ENCODE data around the gene ALX3. TPM values are rescaled to one million over a fixed set of nuclear protein-coding genes. Genes with fewer than 3 reads are reported as not detected.
"Not testable (repeated sequence)": the region's sequence is repeated elsewhere in the genome, so short reads cannot be mapped to it uniquely, and the experiment has no call there.

ALX3 gene
- total RNA-seq, 4 donors from 2014 or later = not detected

DNA sequence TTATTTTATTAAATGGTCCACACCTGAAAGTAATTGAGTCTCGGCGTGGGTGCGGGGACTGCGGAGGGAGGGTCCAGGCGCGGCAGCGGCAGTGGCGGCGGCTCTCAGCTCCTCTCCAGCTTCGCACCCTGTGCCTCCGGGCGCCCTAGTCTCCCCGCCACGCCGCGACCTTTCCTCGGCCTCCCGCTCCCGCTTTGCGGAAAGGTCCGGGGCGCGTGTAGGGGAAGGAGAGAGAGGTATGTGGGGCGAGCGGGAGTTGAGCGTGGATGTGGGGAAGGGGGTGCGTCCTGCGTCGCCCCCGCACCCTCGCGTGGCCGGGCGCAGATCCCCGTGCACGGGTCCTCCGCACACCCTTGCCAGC, 13.4 kb upstream of the ALX3 start:
- Histone ChIP-seq H3K4me1 (peaks cover 6 to 19% (median 10%) of the 10 kb centered on the region in 4 donors), H3K36me3 (no peaks in the 10 kb centered on the region), H3K4me3 (peak overlapping the region; percentile 57 to 79 (median 68)), H3K27me3 (peaks cover 49% of the 10 kb centered on the region), H3K27ac (peak overlapping the region; percentile 66 to 85 (median 78)), H3K9me3 (no peaks in the 10 kb centered on the region)
- WGBS, 2 donors (ENCODE audit: low coverage in 1 of 2) = 4% methylated on average over 37 of the region's 37 CpGs; no CpG with 5 or more reads in 1 of the 2 donors
- no peak for TF ChIP-seq EP300 (IDR thresholded peaks at IDR 0.05; ENCODE audit: low read depth)
- no peak for TF ChIP-seq POLR2A (IDR thresholded peaks at IDR 0.05)
- no peak for TF ChIP-seq POLR2AphosphoS5 (IDR thresholded peaks at IDR 0.05)
- TF ChIP-seq CTCF (IDR thresholded peaks at IDR 0.05) = no peak
- in situ Hi-C loops (cut with MboI; ENCODE audit: low pct_ligation_motif_present in 1 of 4, low pct_unique_long_range_greater_than_20kb in 1 of 4, low sequenced_read_pairs in 3 of 4) = no loop called here
- no peak for DNase-seq
- intact Hi-C loops (cut with DNase I; ENCODE audit: low total_unique reads) = loop anchor here (5.0 kb wide), 1 partner anchor 162 kb away; no protein-coding TSS in a partner anchor

DNA sequence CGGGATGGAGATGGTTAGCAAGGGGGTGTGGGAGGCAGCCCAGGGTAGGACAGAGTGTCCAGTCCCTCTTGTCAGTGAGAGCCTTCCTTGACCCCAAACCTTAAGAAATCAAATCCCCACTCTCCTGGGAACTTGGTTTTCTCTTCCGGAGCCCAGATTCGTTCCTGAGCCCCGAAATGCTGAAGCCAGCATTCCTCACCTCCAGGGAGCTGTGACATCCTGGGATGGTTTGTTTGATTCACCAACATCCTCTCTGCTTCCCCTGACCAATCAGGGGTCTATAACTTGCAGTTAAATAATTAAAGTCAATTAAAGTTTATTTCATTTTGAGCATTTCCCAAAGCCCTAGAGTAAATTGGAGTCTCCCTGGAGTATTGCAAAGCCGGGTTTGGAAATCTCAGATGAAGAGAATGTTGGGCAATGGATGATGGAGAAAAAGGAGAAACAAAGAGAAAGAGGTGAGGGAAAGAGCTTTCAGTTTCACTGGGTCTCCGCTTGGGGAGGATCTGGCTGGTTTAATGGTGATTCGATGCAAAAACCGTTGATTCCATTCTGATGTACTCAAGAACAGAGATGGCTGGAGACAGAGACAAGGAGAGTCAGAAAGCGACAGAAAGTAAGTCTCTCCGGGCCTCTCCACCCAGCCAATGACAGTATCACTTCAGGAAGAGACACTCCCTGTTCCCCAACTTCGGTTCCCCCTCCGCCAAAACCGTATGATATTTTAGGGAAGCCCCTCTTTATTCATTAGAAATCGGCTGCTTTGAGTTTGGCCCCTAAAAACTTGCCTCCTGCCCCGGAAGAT, 12.8 kb upstream of the ALX3 start:
- Histone ChIP-seq H3K27ac (peak overlapping the region in 3 of 4 donors; percentile 77 to 85 (median 80)), H3K4me1 (peaks cover 6 to 19% (median 10%) of the 10 kb centered on the region in 4 donors), H3K4me3 (peak overlapping the region; percentile 57 to 79 (median 68)), H3K36me3 (no peaks in the 10 kb centered on the region), H3K9me3 (no peaks in the 10 kb centered on the region), H3K27me3 (peaks cover 49% of the 10 kb centered on the region)
- intact Hi-C loops (cut with DNase I; ENCODE audit: low total_unique reads) (loop anchor here (5.0 kb wide), 1 partner anchor 161 kb away; no protein-coding TSS in a partner anchor), in situ Hi-C loops (cut with MboI; ENCODE audit: low pct_ligation_motif_present in 1 of 4, low pct_unique_long_range_greater_than_20kb in 1 of 4, low sequenced_read_pairs in 3 of 4) (no loop called here)
- DNase-seq = no peak
- 25 to 27% methylated on average over 7 to 15 of the region's 15 CpGs for WGBS, 2 donors (ENCODE audit: low coverage in 1 of 2)
- TF ChIP-seq POLR2A (IDR thresholded peaks at IDR 0.05) = no peak
- TF ChIP-seq CTCF (IDR thresholded peaks at IDR 0.05) = no peak
- no peak for TF ChIP-seq EP300 (IDR thresholded peaks at IDR 0.05; ENCODE audit: low read depth)
- TF ChIP-seq POLR2AphosphoS5 (IDR thresholded peaks at IDR 0.05) = no peak

DNA sequence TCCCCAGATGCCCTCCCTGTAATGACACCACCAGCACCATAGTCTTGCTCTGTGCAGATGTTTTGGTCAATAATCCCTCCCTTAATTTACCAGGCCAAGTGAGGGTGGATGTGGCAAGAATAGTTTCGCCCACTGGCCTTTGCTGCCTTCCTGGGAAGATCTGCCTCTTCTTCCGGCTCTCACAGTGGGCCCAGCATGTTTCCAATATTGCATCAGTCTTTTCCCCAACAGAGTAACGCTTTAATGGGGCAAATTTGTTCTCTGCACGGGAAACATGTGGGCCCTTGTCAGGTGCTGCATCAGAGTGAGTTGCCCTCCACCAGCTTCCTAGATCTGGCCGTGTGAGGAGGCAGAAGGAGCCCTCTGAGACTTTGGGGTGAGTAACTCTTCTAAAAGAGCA, 12.0 kb upstream of the ALX3 start:
- intact Hi-C loops (cut with DNase I; ENCODE audit: low total_unique reads) = loop anchor here (5.0 kb wide), 1 partner anchor 160 kb away; no protein-coding TSS in a partner anchor
- H3K4me3 ChIP-seq = no peak overlapping the region
- TF ChIP-seq EP300 (IDR thresholded peaks at IDR 0.05; ENCODE audit: low read depth) = no peak
- TF ChIP-seq CTCF (IDR thresholded peaks at IDR 0.05) = no peak
- TF ChIP-seq POLR2AphosphoS5 (IDR thresholded peaks at IDR 0.05) = no peak
- TF ChIP-seq POLR2A (IDR thresholded peaks at IDR 0.05) = no peak
- H3K27ac ChIP-seq = no peak overlapping the region
- H3K9me3 ChIP-seq = no peaks in the 10 kb centered on the region
- in situ Hi-C loops (cut with MboI; ENCODE audit: low pct_ligation_motif_present in 1 of 4, low pct_unique_long_range_greater_than_20kb in 1 of 4, low sequenced_read_pairs in 3 of 4) = no loop called here
- WGBS, 2 donors (ENCODE audit: low coverage in 1 of 2) = 83 to 90% methylated on average over 2 to 5 of the region's 5 CpGs
- H3K36me3 ChIP-seq = no peaks in the 10 kb centered on the region
- H3K27me3 ChIP-seq = peaks cover 44% of the 10 kb centered on the region
- DNase-seq = no peak
- peaks cover 6 to 19% (median 10%) of the 10 kb centered on the region in 4 donors for H3K4me1 ChIP-seq

DNA sequence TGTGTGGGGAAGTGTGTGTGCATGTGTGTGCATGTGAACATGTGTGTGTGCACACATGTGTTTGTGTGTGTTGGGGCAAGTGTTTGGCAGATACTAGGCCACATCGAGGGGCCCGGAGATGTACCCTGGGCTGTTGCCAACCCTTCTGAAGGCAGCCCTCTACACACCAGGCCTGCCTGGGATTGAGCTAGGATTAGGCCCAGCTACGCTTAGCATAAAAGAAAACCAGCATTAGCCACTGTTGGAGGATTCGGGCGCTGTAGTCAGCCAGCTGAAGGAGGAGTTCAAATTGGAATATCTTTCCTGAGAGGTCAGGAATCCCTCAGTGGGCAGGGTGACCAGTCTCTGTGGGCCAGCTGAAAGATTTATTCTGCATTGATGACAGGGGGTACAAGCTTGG, 10.6 kb upstream of the ALX3 start:
- Histone ChIP-seq H3K4me3 (no peak overlapping the region), H3K27ac (no peak overlapping the region), H3K27me3 (peaks cover 45% of the 10 kb centered on the region), H3K36me3 (no peaks in the 10 kb centered on the region), H3K4me1 (peaks cover 6 to 19% (median 10%) of the 10 kb centered on the region in 4 donors), H3K9me3 (no peaks in the 10 kb centered on the region)
- 92 to 100% methylated on average over 1 to 5 of the region's 5 CpGs for WGBS, 2 donors (ENCODE audit: low coverage in 1 of 2)
- no peak for DNase-seq
- TF ChIP-seq POLR2AphosphoS5 (IDR thresholded peaks at IDR 0.05) = no peak
- no peak for TF ChIP-seq EP300 (IDR thresholded peaks at IDR 0.05; ENCODE audit: low read depth)
- TF ChIP-seq CTCF (IDR thresholded peaks at IDR 0.05) = no peak
- TF ChIP-seq POLR2A (IDR thresholded peaks at IDR 0.05) = no peak
- in situ Hi-C loops (cut with MboI; ENCODE audit: low pct_ligation_motif_present in 1 of 4, low pct_unique_long_range_greater_than_20kb in 1 of 4, low sequenced_read_pairs in 3 of 4) = no loop called here
- intact Hi-C loops (cut with DNase I; ENCODE audit: low total_unique reads) = loop anchor here (5.0 kb wide), 1 partner anchor 159 kb away; no protein-coding TSS in a partner anchor

- WGBS, 2 donors (ENCODE audit: low coverage in 1 of 2) = 98% methylated on average over 2 of the region's 2 CpGs; no CpG with 5 or more reads in 1 of the 2 donors
Measured at GRCh38 chr1:110079995-110080394, 9.5 kb upstream of the ALX3 start.

More at GRCh38 chr1:110079995-110080394, 9.5 kb upstream of the ALX3 start:
- H3K27me3 ChIP-seq = peaks cover 39% of the 10 kb centered on the region
- H3K4me1 ChIP-seq = peaks cover 6 to 19% (median 10%) of the 10 kb centered on the region in 4 donors
- H3K9me3 ChIP-seq; H3K36me3 ChIP-seq; DNase-seq; H3K4me3 ChIP-seq; H3K27ac ChIP-seq; in situ Hi-C loops (cut with MboI; ENCODE audit: low pct_ligation_motif_present in 1 of 4, low pct_unique_long_range_greater_than_20kb in 1 of 4, low sequenced_read_pairs in 3 of 4): not testable (repeated sequence)
- intact Hi-C loops (cut with DNase I; ENCODE audit: low total_unique reads) = loop anchor here (5.0 kb wide), 1 partner anchor 158 kb away; no protein-coding TSS in a partner anchor

Data from transverse colon (tissue), 4 donors.